Measurements from ENCODE around the gene XXYLT1. TPM values are rescaled to one million over a fixed set of nuclear protein-coding genes. Genes with fewer than 3 reads are reported as not detected.

Gene XXYLT1
- total RNA-seq, 1 donor from 2014 or later: 8.9 TPM

DNA sequence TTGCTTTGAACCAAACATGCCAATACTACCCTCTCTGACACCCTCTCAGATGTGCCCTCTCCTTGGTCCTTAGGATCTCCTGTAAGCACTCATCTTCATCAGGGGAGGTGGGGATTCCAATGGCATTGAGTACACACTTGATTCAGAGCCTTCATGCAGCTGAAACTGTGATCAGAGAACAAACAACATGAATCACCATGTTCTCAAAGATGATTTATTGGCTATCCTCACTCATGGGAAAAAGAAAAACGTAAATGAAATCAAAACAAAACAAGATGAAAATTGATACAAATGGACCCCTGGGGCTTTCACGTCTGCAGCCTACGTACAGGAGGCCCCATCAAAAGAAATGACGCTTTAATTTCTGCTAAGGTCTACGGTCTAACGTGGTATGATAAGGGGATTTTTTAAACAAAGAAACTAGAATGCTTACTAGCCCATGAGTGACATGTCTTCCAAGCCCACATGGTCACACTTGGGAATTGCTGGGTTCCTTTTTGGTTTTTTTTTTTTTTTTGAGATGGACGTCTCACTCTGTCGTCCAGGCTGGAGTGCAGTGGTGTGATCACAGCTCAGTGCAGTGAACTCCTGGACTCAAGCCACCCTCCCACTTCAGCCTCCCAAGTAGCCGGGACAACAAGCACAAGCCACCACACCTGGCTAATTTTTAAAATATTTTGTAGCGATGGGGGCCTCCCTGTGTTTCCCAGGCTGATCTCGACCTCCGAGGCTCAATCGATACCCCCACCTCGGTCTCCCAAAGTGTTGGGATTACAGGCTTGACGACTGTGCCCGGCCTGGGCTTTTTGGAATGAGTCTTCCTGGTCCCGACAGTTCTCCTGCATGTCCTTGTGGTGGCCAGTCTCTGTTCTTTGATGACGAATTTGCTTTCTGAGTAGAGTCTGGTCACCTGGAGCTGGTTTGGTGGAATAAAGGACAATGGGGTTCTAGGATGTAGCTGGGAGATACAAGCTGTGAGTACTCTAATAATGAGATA, 202.6 kb downstream of the XXYLT1 start:
- Histone ChIP-seq H3K4me3 (no peak overlapping the region), H3K9me3 (no peaks in the 10 kb centered on the region), H3K27ac (no peak overlapping the region), H3K4me1 (no peaks in the 10 kb centered on the region), H3K27me3 (ENCODE audit: low read depth) (no peaks in the 10 kb centered on the region), H3K36me3 (peaks cover 12% of the 10 kb centered on the region)
- DNase-seq: peak; percentile 10
- ATAC-seq: no peak
- no peak for TF ChIP-seq CTCF (IDR thresholded peaks at IDR 0.05)
- intact Hi-C loops (cut with DNase I): no loop called here

GRCh38 chr3:195066441-195066841, 204.5 kb downstream of the XXYLT1 start:
- Histone ChIP-seq H3K36me3 (peaks cover 12% of the 10 kb centered on the region), H3K9me3 (no peaks in the 10 kb centered on the region), H3K27me3 (ENCODE audit: low read depth) (no peaks in the 10 kb centered on the region), H3K27ac (no peak overlapping the region), H3K4me1 (no peaks in the 10 kb centered on the region), H3K4me3 (no peak overlapping the region)
- intact Hi-C loops (cut with DNase I): no loop called here
- TF ChIP-seq CTCF (IDR thresholded peaks at IDR 0.05): no peak
- ATAC-seq: no peak
- peak; percentile 15 for DNase-seq

DNA sequence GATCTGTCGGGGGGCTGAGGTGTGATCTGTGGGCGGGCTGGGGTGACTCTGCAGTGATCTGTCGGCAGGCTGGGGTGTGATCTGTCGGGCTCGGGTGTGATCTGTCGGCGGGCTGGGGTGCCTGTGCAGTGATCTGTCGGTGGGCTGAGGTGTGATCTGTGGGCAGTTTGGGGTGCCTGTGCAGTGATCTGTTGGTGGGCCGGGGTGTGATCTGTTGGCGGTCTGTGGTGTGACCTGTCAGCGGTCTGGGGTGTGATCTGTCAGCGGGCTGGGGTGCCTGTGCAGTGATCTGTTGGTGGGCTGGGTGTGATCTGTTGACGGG, 205.1 kb downstream of the XXYLT1 start:
- no peaks in the 10 kb centered on the region for H3K4me1 ChIP-seq
- TF ChIP-seq CTCF (IDR thresholded peaks at IDR 0.05): no peak
- no peak overlapping the region for H3K27ac ChIP-seq
- intact Hi-C loops (cut with DNase I): no loop called here
- peaks cover 12% of the 10 kb centered on the region for H3K36me3 ChIP-seq
- H3K9me3 ChIP-seq: no peaks in the 10 kb centered on the region
- DNase-seq: peak; percentile 6
- no peak for ATAC-seq
- H3K4me3 ChIP-seq: no peak overlapping the region
- no peaks in the 10 kb centered on the region for H3K27me3 ChIP-seq (ENCODE audit: low read depth)

- Histone ChIP-seq H3K27me3 (ENCODE audit: low read depth) (no peaks in the 10 kb centered on the region), H3K27ac (no peak overlapping the region), H3K4me1 (no peaks in the 10 kb centered on the region), H3K36me3 (peaks cover 12% of the 10 kb centered on the region), H3K4me3 (no peak overlapping the region), H3K9me3 (no peaks in the 10 kb centered on the region)
- intact Hi-C loops (cut with DNase I): no loop called here
- TF ChIP-seq CTCF (IDR thresholded peaks at IDR 0.05): no peak
- DNase-seq: peak; percentile 39
- ATAC-seq: no peak
Measured at GRCh38 chr3:195065142-195065863, 205.7 kb downstream of the XXYLT1 start.

DNA sequence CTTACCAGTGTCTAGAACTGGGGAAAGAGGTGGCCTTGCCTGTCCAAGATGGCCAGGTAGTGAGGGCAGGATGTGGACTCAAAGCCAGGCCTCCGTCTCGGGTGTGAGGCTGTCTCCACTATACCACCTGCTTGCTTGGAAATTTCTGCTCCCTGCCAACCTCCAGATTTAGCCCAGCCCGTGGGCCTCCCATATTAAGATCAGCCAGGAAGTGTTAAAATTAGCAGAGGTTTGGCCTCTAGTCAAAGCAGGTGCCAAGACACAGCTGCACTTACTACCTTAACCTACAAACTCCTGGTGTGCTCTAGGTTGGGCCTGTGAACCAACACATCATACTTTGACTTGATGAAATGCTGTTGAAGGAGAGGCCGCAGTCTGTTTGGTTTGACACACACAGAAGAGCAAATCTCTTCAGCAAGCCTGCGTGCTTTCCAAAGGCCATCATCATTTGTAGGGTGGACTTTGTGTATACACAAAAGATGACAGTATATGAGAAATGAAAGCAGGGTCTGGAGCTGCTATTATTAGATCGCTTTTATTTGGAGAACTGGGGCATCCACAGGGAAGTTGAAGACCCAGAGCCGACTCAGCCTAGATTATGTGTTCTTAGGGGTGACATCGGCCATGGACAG, 206.5 kb downstream of the XXYLT1 start:
- ATAC-seq (no peak), DNase-seq (peak; percentile 12)
- intact Hi-C loops (cut with DNase I): no loop called here

More for the DNA sequence above, 206.5 kb downstream of the XXYLT1 start:
- no peaks in the 10 kb centered on the region for H3K4me1 ChIP-seq
- H3K9me3 ChIP-seq: no peaks in the 10 kb centered on the region
- no peak for TF ChIP-seq CTCF (IDR thresholded peaks at IDR 0.05)
- H3K4me3 ChIP-seq: no peak overlapping the region
- H3K36me3 ChIP-seq: peaks cover 8% of the 10 kb centered on the region
- no peaks in the 10 kb centered on the region for H3K27me3 ChIP-seq (ENCODE audit: low read depth)
- no peak overlapping the region for H3K27ac ChIP-seq
